ENCODE data around the gene MPV17L. TPM values are rescaled to one million over a fixed set of nuclear protein-coding genes. Genes with fewer than 3 reads are reported as not detected.
"Not testable (repeated sequence)": the region's sequence is repeated elsewhere in the genome, so short reads cannot be mapped to it uniquely, and the experiment has no call there.

MPV17L gene
- total RNA-seq (2022) = 3.7 and 4.6 TPM in 2 replicates
- Bru-seq, nascent RNA = percentile 46 among the genes with signal in this experiment
- BruChase-seq, experiment 1, labeled RNA remaining after a 2-hour chase = percentile 71 among the genes with signal in this experiment
- percentile 86 among the genes with signal in this experiment for BruChase-seq, experiment 2, labeled RNA remaining after a 6-hour chase
- long read RNA-seq, partial matches to known transcripts = 0 of 4 reads
- long read RNA-seq, other reads (novel, unspliced or antisense) = 0 of 4 reads

GRCh38 chr16:15395631-15396508 is at the start of gene MPV17L:
Gene MPV17L (plus strand): TSS chr16:15395754. CDS start chr16:15395898, 144 bp downstream.
- CTCF ChIA-PET; H3K4me1 Mint-ChIP-seq (ENCODE audit: low read depth, unreplicated experiment); POLR2A ChIA-PET; H3K9me3 ChIP-seq; H3K27ac Mint-ChIP-seq (ENCODE audit: unreplicated experiment); H3K4me1 ChIP-seq; H3K9me3 Mint-ChIP-seq (ENCODE audit: unreplicated experiment); H3K36me3 Mint-ChIP-seq (ENCODE audit: insufficient read depth, unreplicated experiment); BruUV-seq (replicated peaks); H3K27me3 Mint-ChIP-seq (ENCODE audit: insufficient read depth, unreplicated experiment); H3K36me3 ChIP-seq (ENCODE audit: control insufficient read depth, insufficient read depth, low read length); H3K27me3 ChIP-seq (replicated peaks; ENCODE audit: control insufficient read depth, insufficient read depth, low read length); intact Hi-C loops (cut with micrococcal nuclease; ENCODE audit: unreplicated experiment): not testable (repeated sequence)
- peak within 1 kb of the TSS; percentile 64 for H3K4me3 Mint-ChIP-seq (ENCODE audit: unreplicated experiment)
- peak within 1 kb of the TSS; percentile 67 for H3K4me3 ChIP-seq (ENCODE audit: low read depth, low read length)
- DNase-seq = peak; percentile 56 to 63
- TF ChIP-seq CTCF (IDR thresholded peaks at IDR 0.05; ENCODE audit: insufficient read depth in 1 of 2, low read depth in 1 of 2, low read length in 1 of 2, severe bottlenecking in 1 of 2, unreplicated experiment in 1 of 2) = peak in 1 of 2 experiments; percentile 2

- H3K4me1 Mint-ChIP-seq (ENCODE audit: low read depth, unreplicated experiment); CTCF ChIA-PET: not testable (repeated sequence)
Observed at GRCh38 chr16:15348721-15349120, 46.8 kb upstream of the MPV17L start.

GRCh38 chr16:15351251-15351650 is 44.3 kb upstream of the MPV17L start:
- intact Hi-C loops (cut with micrococcal nuclease; ENCODE audit: unreplicated experiment); CTCF ChIA-PET; POLR2A ChIA-PET: not testable (repeated sequence)

More at GRCh38 chr16:15348721-15349120, 46.8 kb upstream of the MPV17L start:
- H3K9me3 ChIP-seq; H3K27me3 ChIP-seq (replicated peaks; ENCODE audit: control insufficient read depth, insufficient read depth, low read length); H3K4me1 ChIP-seq; intact Hi-C loops (cut with micrococcal nuclease; ENCODE audit: unreplicated experiment); H3K36me3 ChIP-seq (ENCODE audit: control insufficient read depth, insufficient read depth, low read length); H3K27me3 Mint-ChIP-seq (ENCODE audit: insufficient read depth, unreplicated experiment); BruUV-seq (replicated peaks); H3K9me3 Mint-ChIP-seq (ENCODE audit: unreplicated experiment); H3K4me3 ChIP-seq (ENCODE audit: low read depth, low read length); H3K36me3 Mint-ChIP-seq (ENCODE audit: insufficient read depth, unreplicated experiment); H3K27ac Mint-ChIP-seq (ENCODE audit: unreplicated experiment); POLR2A ChIA-PET; DNase-seq; H3K4me3 Mint-ChIP-seq (ENCODE audit: unreplicated experiment): not testable (repeated sequence)

GRCh38 chr16:15351745-15352144 is 43.8 kb upstream of the MPV17L start:
- H3K27ac Mint-ChIP-seq (ENCODE audit: unreplicated experiment); H3K4me3 ChIP-seq (ENCODE audit: low read depth, low read length); H3K36me3 Mint-ChIP-seq (ENCODE audit: insufficient read depth, unreplicated experiment); POLR2A ChIA-PET; BruUV-seq (replicated peaks); H3K27me3 ChIP-seq (replicated peaks; ENCODE audit: control insufficient read depth, insufficient read depth, low read length); intact Hi-C loops (cut with micrococcal nuclease; ENCODE audit: unreplicated experiment); CTCF ChIA-PET; H3K9me3 Mint-ChIP-seq (ENCODE audit: unreplicated experiment); H3K9me3 ChIP-seq; H3K4me1 Mint-ChIP-seq (ENCODE audit: low read depth, unreplicated experiment); H3K4me1 ChIP-seq; DNase-seq; H3K4me3 Mint-ChIP-seq (ENCODE audit: unreplicated experiment); H3K27me3 Mint-ChIP-seq (ENCODE audit: insufficient read depth, unreplicated experiment); H3K36me3 ChIP-seq (ENCODE audit: control insufficient read depth, insufficient read depth, low read length): not testable (repeated sequence)

More at GRCh38 chr16:15351251-15351650, 44.3 kb upstream of the MPV17L start:
- not testable (repeated sequence) for H3K27ac Mint-ChIP-seq (ENCODE audit: unreplicated experiment); H3K4me1 ChIP-seq; H3K27me3 Mint-ChIP-seq (ENCODE audit: insufficient read depth, unreplicated experiment); H3K4me1 Mint-ChIP-seq (ENCODE audit: low read depth, unreplicated experiment); H3K9me3 Mint-ChIP-seq (ENCODE audit: unreplicated experiment); BruUV-seq (replicated peaks); H3K36me3 ChIP-seq (ENCODE audit: control insufficient read depth, insufficient read depth, low read length); DNase-seq; H3K4me3 Mint-ChIP-seq (ENCODE audit: unreplicated experiment); H3K27me3 ChIP-seq (replicated peaks; ENCODE audit: control insufficient read depth, insufficient read depth, low read length); H3K36me3 Mint-ChIP-seq (ENCODE audit: insufficient read depth, unreplicated experiment); H3K4me3 ChIP-seq (ENCODE audit: low read depth, low read length); H3K9me3 ChIP-seq

- H3K4me3 ChIP-seq (ENCODE audit: low read depth, low read length); H3K9me3 ChIP-seq; H3K27me3 ChIP-seq (replicated peaks; ENCODE audit: control insufficient read depth, insufficient read depth, low read length); H3K36me3 Mint-ChIP-seq (ENCODE audit: insufficient read depth, unreplicated experiment); H3K4me3 Mint-ChIP-seq (ENCODE audit: unreplicated experiment); H3K9me3 Mint-ChIP-seq (ENCODE audit: unreplicated experiment); CTCF ChIA-PET; H3K4me1 Mint-ChIP-seq (ENCODE audit: low read depth, unreplicated experiment); POLR2A ChIA-PET; DNase-seq; H3K36me3 ChIP-seq (ENCODE audit: control insufficient read depth, insufficient read depth, low read length); H3K4me1 ChIP-seq; H3K27ac Mint-ChIP-seq (ENCODE audit: unreplicated experiment); intact Hi-C loops (cut with micrococcal nuclease; ENCODE audit: unreplicated experiment); H3K27me3 Mint-ChIP-seq (ENCODE audit: insufficient read depth, unreplicated experiment); BruUV-seq (replicated peaks): not testable (repeated sequence)
Observed at GRCh38 chr16:15352852-15353251, 42.7 kb upstream of the MPV17L start.

- H3K4me1 Mint-ChIP-seq (ENCODE audit: low read depth, unreplicated experiment); H3K27me3 Mint-ChIP-seq (ENCODE audit: insufficient read depth, unreplicated experiment); H3K9me3 Mint-ChIP-seq (ENCODE audit: unreplicated experiment); H3K4me1 ChIP-seq; H3K4me3 Mint-ChIP-seq (ENCODE audit: unreplicated experiment); DNase-seq; H3K4me3 ChIP-seq (ENCODE audit: low read depth, low read length); H3K36me3 ChIP-seq (ENCODE audit: control insufficient read depth, insufficient read depth, low read length); H3K9me3 ChIP-seq; BruUV-seq (replicated peaks); H3K27ac Mint-ChIP-seq (ENCODE audit: unreplicated experiment); H3K27me3 ChIP-seq (replicated peaks; ENCODE audit: control insufficient read depth, insufficient read depth, low read length); CTCF ChIA-PET; POLR2A ChIA-PET; intact Hi-C loops (cut with micrococcal nuclease; ENCODE audit: unreplicated experiment); H3K36me3 Mint-ChIP-seq (ENCODE audit: insufficient read depth, unreplicated experiment): not testable (repeated sequence)
Observed at GRCh38 chr16:15354846-15355245, 40.7 kb upstream of the MPV17L start.

Measured in Caco-2 (cell line).